Suprapubic skin (tissue), 4 donors: Measurements from ENCODE around the gene SLC6A7. TPM values are rescaled to one million over a fixed set of nuclear protein-coding genes. Genes with fewer than 3 reads are reported as not detected.

Experiments
- DNase-seq, 2 donors: peaks; one replicate each; pipeline ENCODE4 v3.0.0-alpha.2; 2019; ENCODE audit warnings: low spot score in 2 of 2
- H3K27ac ChIP-seq: fragments of 200-600 bp; sonication (generic); one replicate; pipeline ENCODE4 v1.5.1; 2019
- H3K27me3 ChIP-seq: fragments of 200-600 bp; sonication (generic); one replicate; pipeline ENCODE4 v1.5.1; 2019
- H3K36me3 ChIP-seq: fragments of 200-600 bp; sonication (generic); one replicate; pipeline ENCODE4 v1.5.1; 2019
- H3K4me1 ChIP-seq: fragments of 200-600 bp; sonication (generic); one replicate; pipeline ENCODE4 v1.5.1; 2019
- H3K4me3 ChIP-seq: fragments of 200-600 bp; sonication (generic); one replicate; pipeline ENCODE4 v1.5.1; 2019; ENCODE audit warnings: mild to moderate bottlenecking
- H3K9me3 ChIP-seq: fragments of 200-600 bp; sonication (generic); one replicate; pipeline ENCODE4 v1.5.1; 2019
- CTCF ChIP-seq, 2 donors: fragments of 200-600 bp in 1 of 2; fragments of 450-650 bp in 1 of 2; sonication (generic) in 1 of 2; IDR thresholded peaks; one replicate each; pipeline ENCODE4 v1.5.1; 2016 to 2019; ENCODE audit warnings: antibody characterized with exemption in 2 of 2, mild to moderate bottlenecking in 1 of 2, moderate library complexity in 1 of 2
- EP300 ChIP-seq: sonication (generic); formaldehyde crosslinking; IDR thresholded peaks from one replicate; pipeline ENCODE4 v1.6.1; 2017; ENCODE audit warnings: antibody characterized with exemption
- POLR2A ChIP-seq, 2 donors: fragments of 450-650 bp; IDR thresholded peaks; one replicate each; pipeline ENCODE4 v1.6.1; 2017; ENCODE audit warnings: antibody characterized with exemption in 2 of 2, mild to moderate bottlenecking in 2 of 2, moderate library complexity in 2 of 2
- POLR2AphosphoS5 ChIP-seq, 3 donors: sonication (generic); formaldehyde crosslinking; IDR thresholded peaks; one replicate each; pipeline ENCODE4 v1.6.1; 2017; ENCODE audit warnings: antibody characterized with exemption in 3 of 3
- WGBS: methylation state at CpG from one replicate; pipeline ENCODE4 v1.1.5; 2018; 5-methylcytosine and 5-hydroxymethylcytosine counted together
- total RNA-seq, 4 donors: library from RNA; depleted of rRNA; stranded (reverse); fragments of >200 nt; gene quantifications; one replicate each; pipeline ENCODE4 v1.1.0, GENCODE V29; 2016

The SLC6A7 gene
- total RNA-seq, 4 donors from 2014 or later: not detected

GRCh38 chr5:150254774-150255173, 64.9 kb downstream of the SLC6A7 start:
- Histone ChIP-seq H3K4me1 (no peaks in the 10 kb centered on the region), H3K27ac (no peak overlapping the region), H3K36me3 (no peaks in the 10 kb centered on the region), H3K9me3 (no peaks in the 10 kb centered on the region), H3K4me3 (no peak overlapping the region), H3K27me3 (no peaks in the 10 kb centered on the region)
- TF ChIP-seq EP300 (no peak), CTCF (IDR thresholded peaks at IDR 0.05) (no peak), POLR2A (IDR thresholded peaks at IDR 0.05) (no peak), POLR2AphosphoS5 (IDR thresholded peaks at IDR 0.05) (no peak)
- WGBS: 67% methylated on average over 4 of the region's 4 CpGs
- no peak for DNase-seq

GRCh38 chr5:150255659-150256409, 66.0 kb downstream of the SLC6A7 start:
- 75% methylated on average over 4 of the region's 6 CpGs for WGBS
- no peak for DNase-seq
- Histone ChIP-seq H3K9me3 (no peaks in the 10 kb centered on the region), H3K4me3 (no peak overlapping the region), H3K27me3 (no peaks in the 10 kb centered on the region), H3K36me3 (no peaks in the 10 kb centered on the region), H3K27ac (no peak overlapping the region), H3K4me1 (no peaks in the 10 kb centered on the region)
- no peak for TF ChIP-seq POLR2A (IDR thresholded peaks at IDR 0.05)
- no peak for TF ChIP-seq EP300
- TF ChIP-seq CTCF (IDR thresholded peaks at IDR 0.05): no peak
- TF ChIP-seq POLR2AphosphoS5 (IDR thresholded peaks at IDR 0.05): no peak

- Histone ChIP-seq H3K9me3 (no peaks in the 10 kb centered on the region), H3K4me1 (no peaks in the 10 kb centered on the region), H3K4me3 (no peak overlapping the region), H3K27ac (no peak overlapping the region), H3K36me3 (no peaks in the 10 kb centered on the region), H3K27me3 (no peaks in the 10 kb centered on the region)
- no peak for TF ChIP-seq EP300
- DNase-seq: no peak
- WGBS: 68% methylated on average over 12 of the region's 12 CpGs
These were observed 66.7 kb downstream of the SLC6A7 start for GRCh38 chr5:150256410-150257064.

- no peak for TF ChIP-seq EP300
- no peak for TF ChIP-seq CTCF (IDR thresholded peaks at IDR 0.05)
- Histone ChIP-seq H3K27me3 (no peaks in the 10 kb centered on the region), H3K4me3 (no peak overlapping the region), H3K36me3 (no peaks in the 10 kb centered on the region), H3K9me3 (no peaks in the 10 kb centered on the region), H3K4me1 (no peaks in the 10 kb centered on the region), H3K27ac (no peak overlapping the region)
- 84% methylated on average over 11 of the region's 11 CpGs for WGBS
- DNase-seq: no peak
These were observed 67.6 kb downstream of the SLC6A7 start for GRCh38 chr5:150257424-150257823.

GRCh38 chr5:150258130-150258529, 68.3 kb downstream of the SLC6A7 start:
- WGBS: 79% methylated on average over 6 of the region's 6 CpGs

More at GRCh38 chr5:150258130-150258529, 68.3 kb downstream of the SLC6A7 start:
- Histone ChIP-seq H3K27ac (no peak overlapping the region), H3K4me1 (no peaks in the 10 kb centered on the region), H3K9me3 (no peaks in the 10 kb centered on the region), H3K36me3 (no peaks in the 10 kb centered on the region), H3K27me3 (no peaks in the 10 kb centered on the region), H3K4me3 (no peak overlapping the region)
- DNase-seq: no peak
- no peak for TF ChIP-seq EP300
- no peak for TF ChIP-seq POLR2AphosphoS5 (IDR thresholded peaks at IDR 0.05)
- no peak for TF ChIP-seq POLR2A (IDR thresholded peaks at IDR 0.05)
- no peak for TF ChIP-seq CTCF (IDR thresholded peaks at IDR 0.05)

Other genes starting within 250 kb of the SLC6A7 start
- gene PDE6A, start 245.3 kb upstream of the SLC6A7 start, total RNA-seq: 1 to 10 TPM in 3 of 4 donors, under 1 TPM in 1; 0.17 to 2.9 (median 1.3) TPM
- gene SLC26A2, start 229.3 kb upstream of the SLC6A7 start, total RNA-seq: 10 to 100 TPM; 29.9 to 62.2 (median 46.0) TPM
- gene TIGD6, start 189.4 kb upstream of the SLC6A7 start, total RNA-seq: 1 to 10 TPM; 3.5 to 6.0 (median 4.5) TPM
- gene HMGXB3, start 189.3 kb upstream of the SLC6A7 start, total RNA-seq: 10 to 100 TPM; 28.8 to 59.3 (median 31.4) TPM
- gene CSF1R, start 103.5 kb upstream of the SLC6A7 start, total RNA-seq: 10 to 100 TPM in 3 of 4 donors, 1 to 10 TPM in 1; 9.9 to 39.7 (median 19.7) TPM
- 10 to 100 TPM; 23.8 to 51.4 (median 43.9) TPM for gene PDGFRB, start 34.2 kb upstream of the SLC6A7 start, total RNA-seq
- gene CDX1, start 23.3 kb upstream of the SLC6A7 start, total RNA-seq: under 1 TPM in 2 of 4 donors, not detected in 2; 0.26 to 0.76 TPM
- gene CAMK2A, start 99.7 kb downstream of the SLC6A7 start, total RNA-seq: under 1 TPM in 2 of 4 donors, not detected in 2; 0.26 to 0.64 TPM
- 1 to 10 TPM; 2.7 to 5.4 (median 3.9) TPM for gene ARSI, start 112.8 kb downstream of the SLC6A7 start, total RNA-seq
- gene TCOF1, start 167.6 kb downstream of the SLC6A7 start, total RNA-seq: 10 to 100 TPM; 32.1 to 54.2 (median 33.1) TPM
- gene CD74, start 222.8 kb downstream of the SLC6A7 start, total RNA-seq: 1,000 to 10,000 TPM in 1 of 4 donors, 100 to 1,000 TPM in 3; 433 to 1,002 (median 776) TPM